ENCODE results near the gene GAL3ST2.

Gene GAL3ST2

GRCh38 chr2:241776336-241777169 is at the start of gene GAL3ST2:
TSS of gene GAL3ST2 (plus strand) at chr2:241776822. CDS start at chr2:241776956, 134 bp downstream.
- no peak within 1 kb of the TSS for H3K4me3 ChIP-seq (ENCODE audit: low read depth, low read length)

GRCh38 chr2:241728000-241728399 is 48.6 kb upstream of the GAL3ST2 start:
- Histone ChIP-seq H3K4me2 (ENCODE audit: low read length) (no peak overlapping the region), H3K27ac (no peak overlapping the region), H3K4me1 (no peaks in the 10 kb centered on the region), H2AFZ (no peak overlapping the region), H3K9me3 (ENCODE audit: control insufficient read depth, low read length) (no peaks in the 10 kb centered on the region), H3K27me3 (ENCODE audit: control insufficient read depth, insufficient read depth, low read length) (no peaks in the 10 kb centered on the region), H3K9ac (no peak overlapping the region), H3K4me3 (ENCODE audit: low read depth, low read length) (no peak overlapping the region), H3K36me3 (ENCODE audit: control insufficient read depth, insufficient read depth, low read length) (no peaks in the 10 kb centered on the region), H3K79me2 (no peaks in the 10 kb centered on the region)
- no peak for TF ChIP-seq CTCF (IDR thresholded peaks at IDR 0.05)

More at GRCh38 chr2:241776336-241777169, at the start of gene GAL3ST2:
- H3K9ac ChIP-seq, result no peak within 1 kb of the TSS
- no peaks in the 10 kb centered on the region for H3K27me3 ChIP-seq (ENCODE audit: control insufficient read depth, insufficient read depth, low read length)
- H3K79me2 ChIP-seq, result no peaks in the 10 kb centered on the region
- no peak within 1 kb of the TSS for H2AFZ ChIP-seq
- H3K4me2 ChIP-seq (ENCODE audit: low read length), result no peak within 1 kb of the TSS
- H3K36me3 ChIP-seq (ENCODE audit: control insufficient read depth, insufficient read depth, low read length), result no peaks in the 10 kb centered on the region
- peaks cover 10% of the 10 kb centered on the region for H3K4me1 ChIP-seq
- no peaks in the 10 kb centered on the region for H3K9me3 ChIP-seq (ENCODE audit: control insufficient read depth, low read length)
- no peak for TF ChIP-seq CTCF (IDR thresholded peaks at IDR 0.05)
- H3K27ac ChIP-seq, result no peak within 1 kb of the TSS

- no peak overlapping the region for H3K4me3 ChIP-seq (ENCODE audit: low read depth, low read length)
Observed at GRCh38 chr2:241728627-241729026, 48.0 kb upstream of the GAL3ST2 start.

GRCh38 chr2:241729868-241730267 is 46.8 kb upstream of the GAL3ST2 start:
- no peak overlapping the region for H2AFZ ChIP-seq
- no peaks in the 10 kb centered on the region for H3K79me2 ChIP-seq
- H3K27ac ChIP-seq, result no peak overlapping the region
- no peak for TF ChIP-seq CTCF (IDR thresholded peaks at IDR 0.05)
- H3K4me1 ChIP-seq, result no peaks in the 10 kb centered on the region
- H3K36me3 ChIP-seq (ENCODE audit: control insufficient read depth, insufficient read depth, low read length), result no peaks in the 10 kb centered on the region
- no peaks in the 10 kb centered on the region for H3K27me3 ChIP-seq (ENCODE audit: control insufficient read depth, insufficient read depth, low read length)
- H3K9me3 ChIP-seq (ENCODE audit: control insufficient read depth, low read length), result no peaks in the 10 kb centered on the region
- no peak overlapping the region for H3K4me3 ChIP-seq (ENCODE audit: low read depth, low read length)
- no peak overlapping the region for H3K9ac ChIP-seq
- no peak overlapping the region for H3K4me2 ChIP-seq (ENCODE audit: low read length)

More at GRCh38 chr2:241728627-241729026, 48.0 kb upstream of the GAL3ST2 start:
- Histone ChIP-seq H3K36me3 (ENCODE audit: control insufficient read depth, insufficient read depth, low read length) (no peaks in the 10 kb centered on the region), H3K27me3 (ENCODE audit: control insufficient read depth, insufficient read depth, low read length) (no peaks in the 10 kb centered on the region), H2AFZ (no peak overlapping the region), H3K79me2 (no peaks in the 10 kb centered on the region), H3K9ac (no peak overlapping the region), H3K4me2 (ENCODE audit: low read length) (no peak overlapping the region), H3K4me1 (no peaks in the 10 kb centered on the region), H3K9me3 (ENCODE audit: control insufficient read depth, low read length) (no peaks in the 10 kb centered on the region), H3K27ac (no peak overlapping the region)
- TF ChIP-seq CTCF (IDR thresholded peaks at IDR 0.05), result no peak

Measured in parathyroid adenoma (tissue), 2 donors.